GM12864 (cell line): Measurements from ENCODE around the gene PNPLA7.
"Not testable (repeated sequence)": the region's sequence is repeated elsewhere in the genome, so short reads cannot be mapped to it uniquely, and the experiment has no call there.

Experiments used
- DNase-seq: peaks from one replicate; pipeline ENCODE4 v3.0.0-alpha.2; 2011; ENCODE audit warnings: low read depth
- H3K4me3 ChIP-seq: 2 replicates; pipeline ENCODE4 v1.5.1; 2011; ENCODE audit warnings: mild to moderate bottlenecking, low read depth, low read length, control low read depth
- CTCF ChIP-seq: IDR thresholded peaks from 2 replicates; pipeline ENCODE4 v1.5.1; 2011; ENCODE audit warnings: low read depth, mild to moderate bottlenecking, moderate library complexity, low read length, control low read depth, inconsistent platforms; ENCODE audit errors: missing control alignments

Gene PNPLA7

GRCh38 chr9:137454597-137455358, 95.4 kb downstream of the PNPLA7 start:
- no peak for DNase-seq

GRCh38 chr9:137454145-137454596, 96.0 kb downstream of the PNPLA7 start:
- no peak for DNase-seq
- no peak for TF ChIP-seq CTCF

More at GRCh38 chr9:137454597-137455358, 95.4 kb downstream of the PNPLA7 start:
- peak overlapping the region; percentile 65 for H3K4me3 ChIP-seq
- TF ChIP-seq CTCF, result no peak

GRCh38 chr9:137453643-137454081, 96.5 kb downstream of the PNPLA7 start:
- no peak overlapping the region for H3K4me3 ChIP-seq
- no peak for DNase-seq
- no peak for TF ChIP-seq CTCF

More at GRCh38 chr9:137454145-137454596, 96.0 kb downstream of the PNPLA7 start:
- H3K4me3 ChIP-seq, result peak overlapping the region; percentile 65

- TF ChIP-seq CTCF, result no peak
- no peak overlapping the region for H3K4me3 ChIP-seq
- DNase-seq, result no peak
Measured at GRCh38 chr9:137452761-137453642, 97.2 kb downstream of the PNPLA7 start.

GRCh38 chr9:137452006-137452760, 98.0 kb downstream of the PNPLA7 start:
- H3K4me3 ChIP-seq, result no peak overlapping the region
- no peak for TF ChIP-seq CTCF
- DNase-seq, result no peak

GRCh38 chr9:137451264-137452005, 98.8 kb downstream of the PNPLA7 start:
- not testable (repeated sequence) for DNase-seq, H3K4me3 ChIP-seq

GRCh38 chr9:137450539-137451222, 99.5 kb downstream of the PNPLA7 start:
- not testable (repeated sequence) for DNase-seq, H3K4me3 ChIP-seq
